Stomach (tissue), 9 donors: ENCODE results near the gene UCHL5. TPM values are rescaled to one million over a fixed set of nuclear protein-coding genes. Genes with fewer than 3 reads are reported as not detected.
"Not testable (repeated sequence)": the region's sequence is repeated elsewhere in the genome, so short reads cannot be mapped to it uniquely, and the experiment has no call there.

Experiments
- DNase-seq, 2 donors: peaks; one replicate each; pipeline versions ENCODE4 v3.0.0 to v3.0.0-alpha.2; 2013 to 2019
- H3K27ac ChIP-seq, 5 donors: fragments of 200-600 bp in 4 of 5; sonication (generic) in 4 of 5; one replicate each; pipeline ENCODE4 v1.5.1; 2013 to 2019; ENCODE audit warnings: mild to moderate bottlenecking in 1 of 5, moderate library complexity in 1 of 5
- H3K27me3 ChIP-seq, 3 donors: fragments of 200-600 bp; sonication (generic); one replicate each; pipeline ENCODE4 v1.5.1; 2017 to 2019; ENCODE audit warnings: mixed run types in 1 of 3
- H3K36me3 ChIP-seq, 4 donors: fragments of 200-600 bp; sonication (generic); 1 replicate in 3 of 4; 2 replicates in 1 of 4; pipeline ENCODE4 v1.5.1; 2016 to 2019
- H3K4me1 ChIP-seq, 4 donors: fragments of 200-600 bp; sonication (generic); one replicate each; pipeline ENCODE4 v1.5.1; 2016 to 2019
- H3K4me3 ChIP-seq, 4 donors: fragments of 200-600 bp; sonication (generic) in 3 of 4; one replicate each; pipeline ENCODE4 v1.5.1; 2016 to 2019; ENCODE audit warnings: mild to moderate bottlenecking in 1 of 4
- H3K9me3 ChIP-seq, 4 donors: fragments of 200-600 bp; sonication (generic); one replicate each; pipeline ENCODE4 v1.5.1; 2016 to 2019
- EP300 ChIP-seq: sonication (generic); formaldehyde crosslinking; IDR thresholded peaks from one replicate; pipeline ENCODE4 v1.6.1; 2017; ENCODE audit warnings: antibody characterized with exemption
- POLR2A ChIP-seq, 4 donors: fragments of 450-650 bp; IDR thresholded peaks; one replicate each; pipeline ENCODE4 v1.6.1; 2016; ENCODE audit warnings: antibody characterized with exemption in 4 of 4, control low read depth in 2 of 4, mild to moderate bottlenecking in 1 of 4, moderate library complexity in 1 of 4
- POLR2AphosphoS5 ChIP-seq, 3 donors: sonication (generic); formaldehyde crosslinking; IDR thresholded peaks; one replicate each; pipeline ENCODE4 v1.6.1; 2016; ENCODE audit warnings: antibody characterized with exemption in 3 of 3
- WGBS, 5 donors: extraction: QIAGEN DNeasy Blood & Tissue Kit in 3 of 5; methylation state at CpG; one replicate each; pipeline versions ENCODE4 v1.1.5 to v1.1.7; 2013 to 2018; 5-methylcytosine and 5-hydroxymethylcytosine counted together
- intact Hi-C: fragments of 100-400 bp; cut with DNase I; formaldehyde crosslinking; loops from one replicate; pipeline ENCODE4 v1.15.1; 2023; ENCODE audit warnings: low total_unique reads
- polyA plus RNA-seq, 3 donors: library from polyadenylated mRNA; stranded (reverse); fragments of 200-250 nt; gene quantifications; one replicate each; pipeline ENCODE4 v1.2.3, GENCODE V29; 2013
- total RNA-seq, 5 donors: library from RNA; depleted of rRNA; stranded (reverse); fragments of >200 nt; gene quantifications; one replicate each; pipeline versions ENCODE4 v1.1.0 to v1.2.3, GENCODE V29; 2014 to 2016
- TF ChIP-seq, protein P1 (sequence below), 7 experiments: fragments of 450-650 bp in 4 of 7; fragments of 200-600 bp in 3 of 7; sonication (generic) in 3 of 7; IDR thresholded peaks; one replicate each; pipeline ENCODE4 v1.5.1; 2016 to 2019; ENCODE audit warnings: antibody characterized with exemption in 7 of 7, control low read depth in 2 of 7, mild to moderate bottlenecking in 1 of 7
- donor health status: healthy with polysubstance abuse.
- donor health status: Bipolar disorder and iron deficiency.
- donor health status: healthy.

The UCHL5 gene
- total and polyA plus RNA-seq, 8 donors, result 8.7 to 69.8 (median 24.9) TPM

DNA sequence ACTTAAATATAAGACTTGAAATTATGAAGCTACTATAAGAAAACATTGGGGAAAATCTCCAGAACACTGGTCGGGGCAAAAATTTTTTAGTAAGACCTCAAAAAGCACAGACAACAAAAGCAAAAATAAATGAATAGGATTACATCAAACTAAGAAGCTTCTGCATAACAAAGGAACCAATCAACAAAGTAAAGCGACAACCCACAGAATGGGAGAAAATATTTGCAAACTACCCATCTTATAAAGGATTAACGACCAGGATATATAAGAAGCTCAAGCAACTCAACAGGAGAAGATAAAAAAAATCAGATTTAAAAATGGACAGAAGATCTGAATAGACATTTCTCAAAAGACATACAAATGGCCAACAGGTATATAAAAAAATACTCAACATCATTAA, 19.1 kb downstream of the UCHL5 start:
- DNase-seq, result no peak
- intact Hi-C loops, result no loop called here
- Histone ChIP-seq H3K27ac (no peak overlapping the region), H3K9me3 (no peaks in the 10 kb centered on the region), H3K4me3 (no peak overlapping the region), H3K36me3 (peaks cover 0 to 17% (median 9%) of the 10 kb centered on the region in 4 donors), H3K4me1 (peaks cover 0 to 7% (median 0%) of the 10 kb centered on the region in 4 donors), H3K27me3 (no peaks in the 10 kb centered on the region)
- 88 to 95% (median 94%) methylated on average over 3 of the region's 3 CpGs for WGBS, 5 donors
- TF ChIP-seq POLR2AphosphoS5 (IDR thresholded peaks at IDR 0.05) (no peak), POLR2A (IDR thresholded peaks at IDR 0.05) (no peak), EP300 (no peak)
- TF ChIP-seq, protein P1, sequence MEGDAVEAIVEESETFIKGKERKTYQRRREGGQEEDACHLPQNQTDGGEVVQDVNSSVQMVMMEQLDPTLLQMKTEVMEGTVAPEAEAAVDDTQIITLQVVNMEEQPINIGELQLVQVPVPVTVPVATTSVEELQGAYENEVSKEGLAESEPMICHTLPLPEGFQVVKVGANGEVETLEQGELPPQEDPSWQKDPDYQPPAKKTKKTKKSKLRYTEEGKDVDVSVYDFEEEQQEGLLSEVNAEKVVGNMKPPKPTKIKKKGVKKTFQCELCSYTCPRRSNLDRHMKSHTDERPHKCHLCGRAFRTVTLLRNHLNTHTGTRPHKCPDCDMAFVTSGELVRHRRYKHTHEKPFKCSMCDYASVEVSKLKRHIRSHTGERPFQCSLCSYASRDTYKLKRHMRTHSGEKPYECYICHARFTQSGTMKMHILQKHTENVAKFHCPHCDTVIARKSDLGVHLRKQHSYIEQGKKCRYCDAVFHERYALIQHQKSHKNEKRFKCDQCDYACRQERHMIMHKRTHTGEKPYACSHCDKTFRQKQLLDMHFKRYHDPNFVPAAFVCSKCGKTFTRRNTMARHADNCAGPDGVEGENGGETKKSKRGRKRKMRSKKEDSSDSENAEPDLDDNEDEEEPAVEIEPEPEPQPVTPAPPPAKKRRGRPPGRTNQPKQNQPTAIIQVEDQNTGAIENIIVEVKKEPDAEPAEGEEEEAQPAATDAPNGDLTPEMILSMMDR (IDR thresholded peaks at IDR 0.05), result no peak

DNA sequence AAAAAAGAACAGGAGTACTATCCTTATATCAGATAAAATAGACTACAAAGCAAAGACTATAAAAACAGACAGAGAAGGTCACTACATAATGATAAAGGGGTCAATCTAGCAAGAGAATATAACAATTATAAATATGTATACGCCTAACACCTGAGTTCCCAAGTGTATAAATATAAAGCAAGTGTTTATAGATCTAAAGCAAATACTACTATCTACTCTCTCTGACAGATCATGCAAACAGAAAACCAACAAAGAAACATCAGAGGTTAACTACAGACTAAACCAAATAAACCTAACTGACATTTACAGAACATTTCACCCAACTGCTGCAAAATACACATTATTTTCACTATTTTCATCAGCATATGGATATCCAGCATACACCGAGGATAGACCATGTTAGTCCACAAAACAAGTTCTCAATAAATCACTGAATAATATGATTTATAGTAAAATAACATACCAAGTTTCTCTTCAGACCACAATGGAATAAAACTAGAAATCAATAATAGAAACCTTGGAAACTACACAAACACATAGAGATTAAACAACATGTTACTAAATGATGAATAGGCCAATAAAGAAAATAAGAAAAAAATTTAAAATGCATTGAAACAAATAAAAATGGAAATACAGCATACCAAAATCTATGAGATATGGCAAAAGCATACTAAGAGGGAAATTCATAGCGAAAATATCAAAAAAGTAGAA, 22.7 kb downstream of the UCHL5 start:
- 67 to 85% (median 77%) methylated on average over 3 of the region's 3 CpGs for WGBS, 5 donors
- H3K27ac ChIP-seq, result no peak overlapping the region
- intact Hi-C loops, result no loop called here
- no peak for TF ChIP-seq POLR2AphosphoS5 (IDR thresholded peaks at IDR 0.05)
- TF ChIP-seq, protein P1 (IDR thresholded peaks at IDR 0.05), result no peak
- no peak for DNase-seq
- peaks cover 0 to 7% (median 0%) of the 10 kb centered on the region in 4 donors for H3K4me1 ChIP-seq
- H3K36me3 ChIP-seq, result peaks cover 0 to 3% (median 0%) of the 10 kb centered on the region in 4 donors
- H3K9me3 ChIP-seq, result no peaks in the 10 kb centered on the region
- H3K27me3 ChIP-seq, result no peaks in the 10 kb centered on the region
- no peak overlapping the region for H3K4me3 ChIP-seq

DNA sequence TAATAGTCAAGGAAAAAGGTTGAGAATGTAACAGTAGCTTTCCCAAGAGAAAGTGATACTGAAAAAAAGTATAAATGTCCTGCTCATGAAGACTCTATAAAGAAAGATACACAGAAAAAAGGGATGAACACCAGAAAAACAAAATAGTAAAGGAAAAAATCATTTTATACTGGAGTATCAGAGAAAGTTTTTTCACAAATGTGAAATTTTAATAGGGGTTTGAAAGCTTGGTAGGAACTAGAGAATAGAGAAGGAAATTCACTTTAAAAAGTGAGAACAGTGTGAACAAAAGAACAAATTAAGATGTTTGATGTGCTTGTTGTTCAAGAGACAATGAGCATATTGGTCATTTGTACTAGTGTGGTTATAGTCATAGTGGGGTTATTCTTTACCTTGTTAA, 25.6 kb downstream of the UCHL5 start:
- no peak for DNase-seq
- Histone ChIP-seq H3K4me1 (peaks cover 0 to 11% (median 9%) of the 10 kb centered on the region in 4 donors), H3K27me3 (no peaks in the 10 kb centered on the region), H3K27ac (no peak overlapping the region), H3K36me3 (peaks cover 0 to 9% (median 2%) of the 10 kb centered on the region in 4 donors), H3K9me3 (no peaks in the 10 kb centered on the region), H3K4me3 (no peak overlapping the region)
- intact Hi-C loops, result no loop called here
- TF ChIP-seq EP300, result no peak
- no peak for TF ChIP-seq POLR2A (IDR thresholded peaks at IDR 0.05)
- TF ChIP-seq POLR2AphosphoS5 (IDR thresholded peaks at IDR 0.05), result no peak
- TF ChIP-seq, protein P1 (IDR thresholded peaks at IDR 0.05), result no peak

DNA sequence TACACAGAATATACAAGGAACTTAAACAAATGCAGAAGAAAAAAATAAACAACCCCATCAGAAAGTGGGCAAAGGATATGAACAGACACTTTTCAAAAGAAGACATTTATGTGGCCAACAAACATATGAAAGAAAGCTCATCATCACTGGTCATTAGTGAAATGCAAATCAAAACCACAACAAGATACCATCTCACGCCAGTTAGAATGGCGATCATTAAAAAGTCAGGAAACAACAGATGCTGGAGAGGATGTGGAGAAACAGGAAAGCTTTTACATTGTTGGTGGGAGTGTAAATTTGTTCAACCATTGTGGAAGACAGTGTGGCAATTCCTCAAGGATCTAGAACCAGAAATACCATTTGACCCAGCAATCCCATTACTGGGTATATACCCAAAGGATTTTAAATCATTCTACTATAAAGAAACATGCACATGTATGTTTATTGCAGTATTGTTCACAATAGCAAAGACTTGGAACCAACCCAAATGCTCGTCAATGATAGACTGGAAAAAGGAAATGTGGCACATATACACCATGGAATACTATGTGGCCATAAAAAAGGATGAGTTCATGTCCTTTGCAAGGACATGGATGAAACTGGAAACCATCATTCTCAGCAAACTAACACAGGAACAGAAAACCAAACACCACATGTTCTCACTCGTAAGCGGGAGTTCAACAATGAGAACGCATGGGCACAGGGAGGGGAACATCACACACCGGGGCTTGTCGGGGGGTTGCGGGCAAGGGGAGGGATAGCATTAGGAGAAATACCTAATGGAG, 26.3 kb downstream of the UCHL5 start:
- WGBS, 5 donors, result 92 to 100% (median 96%) methylated on average over 9 of the region's 9 CpGs
- H3K27ac ChIP-seq, H3K27me3 ChIP-seq, H3K9me3 ChIP-seq, DNase-seq, H3K4me3 ChIP-seq, intact Hi-C loops: not testable (repeated sequence)
- Histone ChIP-seq H3K4me1 (peaks cover 0 to 11% (median 9%) of the 10 kb centered on the region in 4 donors), H3K36me3 (peaks cover 0 to 16% (median 6%) of the 10 kb centered on the region in 4 donors)

DNA sequence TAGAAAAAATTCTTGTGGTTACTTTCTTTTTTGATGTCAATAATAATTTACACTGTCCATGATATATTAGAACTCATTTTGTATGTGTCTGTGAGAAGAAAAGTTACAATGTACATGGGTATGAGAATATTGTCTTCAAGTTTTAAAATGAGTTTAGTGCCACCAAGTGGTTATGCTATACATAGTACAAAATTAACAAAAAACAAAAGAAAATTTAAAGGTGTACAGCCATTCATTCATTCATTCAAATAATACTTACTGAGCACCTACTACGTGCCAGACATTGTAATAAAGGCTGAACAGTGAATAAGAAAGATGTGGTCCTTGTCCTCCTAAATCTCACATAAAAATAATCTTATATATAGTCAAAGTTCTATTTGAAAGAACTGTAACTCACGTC, 27.7 kb downstream of the UCHL5 start:
- peaks cover 0 to 30% (median 20%) of the 10 kb centered on the region in 4 donors for H3K36me3 ChIP-seq
- TF ChIP-seq POLR2A (IDR thresholded peaks at IDR 0.05) (no peak), POLR2AphosphoS5 (IDR thresholded peaks at IDR 0.05) (no peak), EP300 (no peak)
- TF ChIP-seq, protein P1 (IDR thresholded peaks at IDR 0.05), result no peak
- H3K4me1 ChIP-seq, result peaks cover 0 to 11% (median 6%) of the 10 kb centered on the region in 4 donors
- 76 to 81% (median 76%) methylated on average over 2 of the region's 2 CpGs for WGBS, 5 donors
- H3K4me3 ChIP-seq, result no peak overlapping the region
- no peak overlapping the region for H3K27ac ChIP-seq
- no peaks in the 10 kb centered on the region for H3K27me3 ChIP-seq
- no peaks in the 10 kb centered on the region for H3K9me3 ChIP-seq
- peak in 1 of 2 donors; percentile 14 for DNase-seq
- intact Hi-C loops, result no loop called here
